ENCODE measurements around the gene GOLGA2. TPM values are rescaled to one million over a fixed set of nuclear protein-coding genes. Genes with fewer than 3 reads are reported as not detected.

The GOLGA2 gene
- total and polyA plus RNA-seq, 2 of the 13 experiments (the other 11 are each of a cell fraction or from before 2014, with no cell fraction given): 45.3 to 45.8 TPM

GRCh38 chr9:128296340-128297220 is 20.8 kb upstream of the GOLGA2 start (continued):
- TF ChIP-seq FOXC1 (CRISPR knock-in tag; IDR thresholded peaks at IDR 0.05; ENCODE audit: borderline replicate concordance) (no peak), HMG20B (CRISPR knock-in tag; conservative IDR thresholded peaks at IDR 0.05) (no peak), YEATS4 (CRISPR knock-in tag; IDR thresholded peaks at IDR 0.05; ENCODE audit: borderline replicate concordance) (no peak), HHEX (CRISPR knock-in tag; IDR thresholded peaks at IDR 0.05) (peak; percentile 46; the same call in 1 of the 2 replicates), ZNF749 (CRISPR knock-in tag; IDR thresholded peaks at IDR 0.05; ENCODE audit: borderline replicate concordance) (no peak), CAMTA2 (CRISPR knock-in tag; IDR thresholded peaks at IDR 0.05; ENCODE audit: borderline replicate concordance) (no peak), MLX (CRISPR knock-in tag; IDR thresholded peaks at IDR 0.05) (no peak), KLF12 (CRISPR knock-in tag; IDR thresholded peaks at IDR 0.05; ENCODE audit: borderline replicate concordance) (no peak), ZNF580 (CRISPR knock-in tag; IDR thresholded peaks at IDR 0.05; ENCODE audit: borderline replicate concordance, low read depth) (no peak), AKNA (CRISPR knock-in tag; IDR thresholded peaks at IDR 0.05; ENCODE audit: borderline replicate concordance) (no peak), ZNF205 (CRISPR knock-in tag; IDR thresholded peaks at IDR 0.05) (no peak), TFE3 (CRISPR knock-in tag; IDR thresholded peaks at IDR 0.05) (no peak; the same call in 1 of the 2 replicates), ZNF576 (CRISPR knock-in tag; IDR thresholded peaks at IDR 0.05) (no peak), CEBPZ (IDR thresholded peaks at IDR 0.05; ENCODE audit: low read length) (no peak), TEAD2 (CRISPR knock-in tag; IDR thresholded peaks at IDR 0.05) (no peak), RBM22 (optimal IDR thresholded peaks at IDR 0.05; ENCODE audit: low read length) (no peak), NONO (IDR thresholded peaks at IDR 0.05) (no peak), NONO (CRISPR knock-in tag; conservative IDR thresholded peaks at IDR 0.05) (0 out of 2 replicates have a peak, but pooled peaks have one; percentile 21)

Measured in HepG2 (cell line).